ENCODE data around the gene PGM2L1.
"Not testable (repeated sequence)": the region's sequence is repeated elsewhere in the genome, so short reads cannot be mapped to it uniquely, and the experiment has no call there.

DNA sequence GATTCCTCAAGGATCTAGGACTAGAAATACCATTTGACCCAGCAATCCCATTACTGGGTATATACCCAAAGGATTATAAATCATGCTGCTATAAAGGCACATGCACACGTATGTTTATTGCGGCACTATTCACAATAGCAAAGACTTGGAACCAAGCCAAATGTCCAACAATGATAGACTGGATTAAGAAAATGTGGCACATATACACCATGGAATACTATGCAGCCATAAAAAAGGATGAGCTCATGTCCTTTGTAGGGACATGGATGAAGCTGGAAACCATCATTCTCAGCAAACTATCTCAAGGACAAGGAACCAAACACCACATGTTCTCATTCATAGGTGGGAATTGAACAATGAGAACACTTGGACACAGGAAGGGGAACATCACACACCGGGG is 32.4 kb downstream of the PGM2L1 start:
- TF ChIP-seq EZH2phosphoT487 (IDR thresholded peaks at IDR 0.05; ENCODE audit: unreplicated experiment); STAT1 (IDR thresholded peaks at IDR 0.05; ENCODE audit: unreplicated experiment); ZNF114 (CRISPR knock-in tag; IDR thresholded peaks at IDR 0.05); NANOG (IDR thresholded peaks at IDR 0.05; ENCODE audit: borderline replicate concordance); POLR2AphosphoS5 (IDR thresholded peaks at IDR 0.05; ENCODE audit: low read depth); EZH2 (IDR thresholded peaks at IDR 0.05; ENCODE audit: low read depth, unreplicated experiment); CREB1 (CRISPR knock-in tag; IDR thresholded peaks at IDR 0.05; ENCODE audit: low read depth); ZNF331 (CRISPR knock-in tag; IDR thresholded peaks at IDR 0.05; ENCODE audit: low read depth); JUNB (IDR thresholded peaks at IDR 0.05; ENCODE audit: unreplicated experiment): not testable (repeated sequence)
- TF ChIP-seq, protein P1, sequence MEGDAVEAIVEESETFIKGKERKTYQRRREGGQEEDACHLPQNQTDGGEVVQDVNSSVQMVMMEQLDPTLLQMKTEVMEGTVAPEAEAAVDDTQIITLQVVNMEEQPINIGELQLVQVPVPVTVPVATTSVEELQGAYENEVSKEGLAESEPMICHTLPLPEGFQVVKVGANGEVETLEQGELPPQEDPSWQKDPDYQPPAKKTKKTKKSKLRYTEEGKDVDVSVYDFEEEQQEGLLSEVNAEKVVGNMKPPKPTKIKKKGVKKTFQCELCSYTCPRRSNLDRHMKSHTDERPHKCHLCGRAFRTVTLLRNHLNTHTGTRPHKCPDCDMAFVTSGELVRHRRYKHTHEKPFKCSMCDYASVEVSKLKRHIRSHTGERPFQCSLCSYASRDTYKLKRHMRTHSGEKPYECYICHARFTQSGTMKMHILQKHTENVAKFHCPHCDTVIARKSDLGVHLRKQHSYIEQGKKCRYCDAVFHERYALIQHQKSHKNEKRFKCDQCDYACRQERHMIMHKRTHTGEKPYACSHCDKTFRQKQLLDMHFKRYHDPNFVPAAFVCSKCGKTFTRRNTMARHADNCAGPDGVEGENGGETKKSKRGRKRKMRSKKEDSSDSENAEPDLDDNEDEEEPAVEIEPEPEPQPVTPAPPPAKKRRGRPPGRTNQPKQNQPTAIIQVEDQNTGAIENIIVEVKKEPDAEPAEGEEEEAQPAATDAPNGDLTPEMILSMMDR (conservative IDR thresholded peaks at IDR 0.05; ENCODE audit: low read depth in 2 of 2): not testable (repeated sequence)
- TF ChIP-seq, protein P2, sequence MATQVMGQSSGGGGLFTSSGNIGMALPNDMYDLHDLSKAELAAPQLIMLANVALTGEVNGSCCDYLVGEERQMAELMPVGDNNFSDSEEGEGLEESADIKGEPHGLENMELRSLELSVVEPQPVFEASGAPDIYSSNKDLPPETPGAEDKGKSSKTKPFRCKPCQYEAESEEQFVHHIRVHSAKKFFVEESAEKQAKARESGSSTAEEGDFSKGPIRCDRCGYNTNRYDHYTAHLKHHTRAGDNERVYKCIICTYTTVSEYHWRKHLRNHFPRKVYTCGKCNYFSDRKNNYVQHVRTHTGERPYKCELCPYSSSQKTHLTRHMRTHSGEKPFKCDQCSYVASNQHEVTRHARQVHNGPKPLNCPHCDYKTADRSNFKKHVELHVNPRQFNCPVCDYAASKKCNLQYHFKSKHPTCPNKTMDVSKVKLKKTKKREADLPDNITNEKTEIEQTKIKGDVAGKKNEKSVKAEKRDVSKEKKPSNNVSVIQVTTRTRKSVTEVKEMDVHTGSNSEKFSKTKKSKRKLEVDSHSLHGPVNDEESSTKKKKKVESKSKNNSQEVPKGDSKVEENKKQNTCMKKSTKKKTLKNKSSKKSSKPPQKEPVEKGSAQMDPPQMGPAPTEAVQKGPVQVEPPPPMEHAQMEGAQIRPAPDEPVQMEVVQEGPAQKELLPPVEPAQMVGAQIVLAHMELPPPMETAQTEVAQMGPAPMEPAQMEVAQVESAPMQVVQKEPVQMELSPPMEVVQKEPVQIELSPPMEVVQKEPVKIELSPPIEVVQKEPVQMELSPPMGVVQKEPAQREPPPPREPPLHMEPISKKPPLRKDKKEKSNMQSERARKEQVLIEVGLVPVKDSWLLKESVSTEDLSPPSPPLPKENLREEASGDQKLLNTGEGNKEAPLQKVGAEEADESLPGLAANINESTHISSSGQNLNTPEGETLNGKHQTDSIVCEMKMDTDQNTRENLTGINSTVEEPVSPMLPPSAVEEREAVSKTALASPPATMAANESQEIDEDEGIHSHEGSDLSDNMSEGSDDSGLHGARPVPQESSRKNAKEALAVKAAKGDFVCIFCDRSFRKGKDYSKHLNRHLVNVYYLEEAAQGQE (IDR thresholded peaks at IDR 0.05; ENCODE audit: unreplicated experiment): not testable (repeated sequence)
- TF ChIP-seq, protein P3, sequence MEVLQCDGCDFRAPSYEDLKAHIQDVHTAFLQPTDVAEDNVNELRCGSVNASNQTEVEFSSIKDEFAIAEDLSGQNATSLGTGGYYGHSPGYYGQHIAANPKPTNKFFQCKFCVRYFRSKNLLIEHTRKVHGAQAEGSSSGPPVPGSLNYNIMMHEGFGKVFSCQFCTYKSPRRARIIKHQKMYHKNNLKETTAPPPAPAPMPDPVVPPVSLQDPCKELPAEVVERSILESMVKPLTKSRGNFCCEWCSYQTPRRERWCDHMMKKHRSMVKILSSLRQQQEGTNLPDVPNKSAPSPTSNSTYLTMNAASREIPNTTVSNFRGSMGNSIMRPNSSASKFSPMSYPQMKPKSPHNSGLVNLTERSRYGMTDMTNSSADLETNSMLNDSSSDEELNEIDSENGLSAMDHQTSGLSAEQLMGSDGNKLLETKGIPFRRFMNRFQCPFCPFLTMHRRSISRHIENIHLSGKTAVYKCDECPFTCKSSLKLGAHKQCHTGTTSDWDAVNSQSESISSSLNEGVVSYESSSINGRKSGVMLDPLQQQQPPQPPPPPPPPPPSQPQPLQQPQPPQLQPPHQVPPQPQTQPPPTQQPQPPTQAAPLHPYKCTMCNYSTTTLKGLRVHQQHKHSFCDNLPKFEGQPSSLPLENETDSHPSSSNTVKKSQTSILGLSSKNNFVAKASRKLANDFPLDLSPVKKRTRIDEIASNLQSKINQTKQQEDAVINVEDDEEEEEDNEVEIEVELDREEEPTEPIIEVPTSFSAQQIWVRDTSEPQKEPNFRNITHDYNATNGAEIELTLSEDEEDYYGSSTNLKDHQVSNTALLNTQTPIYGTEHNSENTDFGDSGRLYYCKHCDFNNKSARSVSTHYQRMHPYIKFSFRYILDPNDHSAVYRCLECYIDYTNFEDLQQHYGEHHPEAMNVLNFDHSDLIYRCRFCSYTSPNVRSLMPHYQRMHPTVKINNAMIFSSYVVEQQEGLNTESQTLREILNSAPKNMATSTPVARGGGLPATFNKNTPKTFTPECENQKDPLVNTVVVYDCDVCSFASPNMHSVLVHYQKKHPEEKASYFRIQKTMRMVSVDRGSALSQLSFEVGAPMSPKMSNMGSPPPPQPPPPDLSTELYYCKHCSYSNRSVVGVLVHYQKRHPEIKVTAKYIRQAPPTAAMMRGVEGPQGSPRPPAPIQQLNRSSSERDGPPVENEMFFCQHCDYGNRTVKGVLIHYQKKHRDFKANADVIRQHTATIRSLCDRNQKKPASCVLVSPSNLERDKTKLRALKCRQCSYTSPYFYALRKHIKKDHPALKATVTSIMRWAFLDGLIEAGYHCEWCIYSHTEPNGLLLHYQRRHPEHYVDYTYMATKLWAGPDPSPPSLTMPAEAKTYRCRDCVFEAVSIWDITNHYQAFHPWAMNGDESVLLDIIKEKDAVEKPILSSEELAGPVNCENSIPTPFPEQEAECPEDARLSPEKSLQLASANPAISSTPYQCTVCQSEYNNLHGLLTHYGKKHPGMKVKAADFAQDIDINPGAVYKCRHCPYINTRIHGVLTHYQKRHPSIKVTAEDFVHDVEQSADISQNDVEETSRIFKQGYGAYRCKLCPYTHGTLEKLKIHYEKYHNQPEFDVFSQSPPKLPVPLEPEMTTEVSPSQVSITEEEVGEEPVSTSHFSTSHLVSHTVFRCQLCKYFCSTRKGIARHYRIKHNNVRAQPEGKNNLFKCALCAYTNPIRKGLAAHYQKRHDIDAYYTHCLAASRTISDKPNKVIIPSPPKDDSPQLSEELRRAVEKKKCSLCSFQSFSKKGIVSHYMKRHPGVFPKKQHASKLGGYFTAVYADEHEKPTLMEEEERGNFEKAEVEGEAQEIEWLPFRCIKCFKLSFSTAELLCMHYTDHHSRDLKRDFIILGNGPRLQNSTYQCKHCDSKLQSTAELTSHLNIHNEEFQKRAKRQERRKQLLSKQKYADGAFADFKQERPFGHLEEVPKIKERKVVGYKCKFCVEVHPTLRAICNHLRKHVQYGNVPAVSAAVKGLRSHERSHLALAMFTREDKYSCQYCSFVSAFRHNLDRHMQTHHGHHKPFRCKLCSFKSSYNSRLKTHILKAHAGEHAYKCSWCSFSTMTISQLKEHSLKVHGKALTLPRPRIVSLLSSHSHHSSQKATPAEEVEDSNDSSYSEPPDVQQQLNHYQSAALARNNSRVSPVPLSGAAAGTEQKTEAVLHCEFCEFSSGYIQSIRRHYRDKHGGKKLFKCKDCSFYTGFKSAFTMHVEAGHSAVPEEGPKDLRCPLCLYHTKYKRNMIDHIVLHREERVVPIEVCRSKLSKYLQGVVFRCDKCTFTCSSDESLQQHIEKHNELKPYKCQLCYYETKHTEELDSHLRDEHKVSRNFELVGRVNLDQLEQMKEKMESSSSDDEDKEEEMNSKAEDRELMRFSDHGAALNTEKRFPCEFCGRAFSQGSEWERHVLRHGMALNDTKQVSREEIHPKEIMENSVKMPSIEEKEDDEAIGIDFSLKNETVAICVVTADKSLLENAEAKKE (CRISPR knock-in tag; IDR thresholded peaks at IDR 0.05): not testable (repeated sequence)
- TF ChIP-seq, protein P4, sequence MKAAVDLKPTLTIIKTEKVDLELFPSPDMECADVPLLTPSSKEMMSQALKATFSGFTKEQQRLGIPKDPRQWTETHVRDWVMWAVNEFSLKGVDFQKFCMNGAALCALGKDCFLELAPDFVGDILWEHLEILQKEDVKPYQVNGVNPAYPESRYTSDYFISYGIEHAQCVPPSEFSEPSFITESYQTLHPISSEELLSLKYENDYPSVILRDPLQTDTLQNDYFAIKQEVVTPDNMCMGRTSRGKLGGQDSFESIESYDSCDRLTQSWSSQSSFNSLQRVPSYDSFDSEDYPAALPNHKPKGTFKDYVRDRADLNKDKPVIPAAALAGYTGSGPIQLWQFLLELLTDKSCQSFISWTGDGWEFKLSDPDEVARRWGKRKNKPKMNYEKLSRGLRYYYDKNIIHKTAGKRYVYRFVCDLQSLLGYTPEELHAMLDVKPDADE (IDR thresholded peaks at IDR 0.05): not testable (repeated sequence)
